K562 (cell line): Measurements from ENCODE around the gene IGFALS. TPM values are rescaled to one million over a fixed set of nuclear protein-coding genes. Genes with fewer than 3 reads are reported as not detected.

Experiments used
- ARNT ChIP-seq, 2 experiments: fragments of 450-650 bp; IDR thresholded peaks; 2 replicates each; pipeline ENCODE4 v1.6.1; 2016; ENCODE audit warnings: mild to moderate bottlenecking in 1 of 2
- E2F3 ChIP-seq: fragments of 250-450 bp; sonication (Bioruptor Pico); IDR thresholded peaks from 2 replicates; pipeline ENCODE4 v1.4.0; 2020; ENCODE audit warnings: mild to moderate bottlenecking
- FOXJ3 ChIP-seq: sonication (generic); formaldehyde crosslinking; IDR thresholded peaks from 2 replicates; pipeline ENCODE4 v1.4.0; 2020; ENCODE audit warnings: mild to moderate bottlenecking, missing genetic modification reagents
- FOXK1 ChIP-seq: sonication (generic); formaldehyde crosslinking; IDR thresholded peaks from 2 replicates; pipeline ENCODE4 v1.8.0; 2022; ENCODE audit warnings: missing genetic modification reagents, mild to moderate bottlenecking, borderline replicate concordance
- HDGF ChIP-seq: fragments of 450-650 bp; IDR thresholded peaks from 2 replicates; pipeline ENCODE4 v1.6.1; 2016
- HNRNPL ChIP-seq: fragments of 200-400 bp; formaldehyde crosslinking; IDR thresholded peaks from 2 replicates; pipeline ENCODE4 v1.6.1; 2017; ENCODE audit warnings: low read depth, mild to moderate bottlenecking, low read length
- MAZ ChIP-seq, 2 experiments: fragments of 450-650 bp in 1 of 2; sonication (generic) in 1 of 2; formaldehyde crosslinking; IDR thresholded peaks in 1 of 2; conservative IDR thresholded peaks in 1 of 2; 2 replicates each; pipeline versions ENCODE4 v1.4.0 to v1.5.0; 2020; ENCODE audit warnings: mild to moderate bottlenecking in 1 of 2, missing genetic modification reagents in 1 of 2
- MCM7 ChIP-seq, 2 experiments: fragments of 450-650 bp; IDR thresholded peaks; 2 replicates each; pipeline ENCODE4 v1.6.1; 2016 to 2018
- NRF1 ChIP-seq, 2 experiments: fragments of 450-650 bp; IDR thresholded peaks in 1 of 2; conservative IDR thresholded peaks in 1 of 2; 2 replicates each; pipeline ENCODE4 v1.6.1; 2014; ENCODE audit warnings: mild to moderate bottlenecking in 2 of 2
- PHF8 ChIP-seq: fragments of 200-600 bp; sonication (generic); IDR thresholded peaks from 2 replicates; pipeline ENCODE4 v1.6.1; 2012; ENCODE audit warnings: mixed run types, mild to moderate bottlenecking, inconsistent platforms, low read length, moderate library complexity, borderline replicate concordance
- PPARD ChIP-seq: fragments of 250-450 bp; sonication (Bioruptor Pico); IDR thresholded peaks from 2 replicates; pipeline ENCODE4 v1.8.0; 2022; ENCODE audit warnings: inconsistent platforms, mild to moderate bottlenecking, moderate library complexity
- RBM34 ChIP-seq: fragments of 200-400 bp; formaldehyde crosslinking; IDR thresholded peaks from 2 replicates; pipeline ENCODE4 v1.6.1; 2018; ENCODE audit warnings: low read length, borderline replicate concordance; ENCODE audit not compliant: insufficient read depth
- SAP30 ChIP-seq: fragments of 200-600 bp; sonication (generic); IDR thresholded peaks from 2 replicates; pipeline ENCODE4 v1.6.1; 2012; ENCODE audit warnings: borderline replicate concordance, low read depth, mild to moderate bottlenecking, moderate library complexity, low read length, control low read depth, inconsistent platforms; ENCODE audit not compliant: insufficient read depth, poor library complexity, severe bottlenecking
- SMARCA4 ChIP-seq: fragments of 450-650 bp; IDR thresholded peaks from 2 replicates; pipeline ENCODE4 v1.6.1; 2016
- SMARCB1 ChIP-seq: IDR thresholded peaks from 2 replicates; pipeline ENCODE4 v1.6.1; 2011; ENCODE audit warnings: improper control_type of control experiment, low read depth; ENCODE audit not compliant: insufficient read length
- SP1 ChIP-seq: sonication (generic); formaldehyde crosslinking; IDR thresholded peaks from 2 replicates; pipeline ENCODE4 v1.8.1; 2022; ENCODE audit warnings: mild to moderate bottlenecking, missing genetic modification reagents
- TRIM28 ChIP-seq: fragments of 450-650 bp; IDR thresholded peaks from 2 replicates; pipeline ENCODE4 v1.6.1; 2017
- ZKSCAN1 ChIP-seq: fragments of 150-350 bp; IDR thresholded peaks from 2 replicates; pipeline ENCODE4 v1.6.1; 2016; ENCODE audit warnings: low read depth, low read length
- ZNF436 ChIP-seq: fragments of 250-450, 450-650 bp; sonication (Bioruptor Pico); formaldehyde crosslinking; IDR thresholded peaks from 2 replicates; pipeline ENCODE4 v1.7.0; 2020; ENCODE audit warnings: mild to moderate bottlenecking
- ZNF707 ChIP-seq: fragments of 250-450 bp; sonication (Bioruptor Pico); conservative IDR thresholded peaks from 2 replicates; pipeline ENCODE4 v1.8.0; 2022; ENCODE audit warnings: inconsistent platforms, mild to moderate bottlenecking, moderate library complexity
- ZNF79 ChIP-seq: fragments of 250-450 bp; sonication (Bioruptor Pico); IDR thresholded peaks from 2 replicates; pipeline ENCODE4 v1.4.0; 2020; ENCODE audit warnings: low read depth, mild to moderate bottlenecking, moderate library complexity
- polyA plus RNA-seq, 8 experiments: library from polyadenylated mRNA; depleted of rRNA in 4 of 8; stranded (reverse) in 5 of 8; unstranded in 3 of 8; fragments of >200 nt; fragmentation: Nextera tagmentation in 2 of 8; fragmentation: Illumina TruSeq in 1 of 8; extraction: Ambion mirVana in 2 of 8; extraction: Trizol in 1 of 8; gene quantifications; 2 replicates each; pipeline versions ENCODE4 v1.2.1 to v1.2.3, GENCODE V29; 2011 to 2014; ENCODE audit warnings: inconsistent platforms in 1 of 8, missing spikeins in 1 of 8
- total RNA-seq, 7 experiments: library from RNA; depleted of rRNA in 6 of 7; stranded (reverse); fragments of >200 nt in 6 of 7; fragmentation: Illumina TruSeq in 2 of 7; extraction: Trizol in 2 of 7; gene quantifications; 2 replicates each; pipeline versions ENCODE4 v1.2.1 to v1.2.3, GENCODE V29; 2011 to 2021; ENCODE audit warnings: low replicate concordance in 1 of 7
- TF ChIP-seq, protein P1 (sequence below): sonication (generic); formaldehyde crosslinking; IDR thresholded peaks from 2 replicates; pipeline ENCODE4 v1.8.0; 2023; ENCODE audit warnings: mild to moderate bottlenecking, missing genetic modification reagents
- TF ChIP-seq, protein P2 (sequence below): fragments of 450-650 bp; formaldehyde crosslinking; IDR thresholded peaks from 2 replicates; pipeline ENCODE4 v1.4.0; 2020; ENCODE audit warnings: mild to moderate bottlenecking, mixed read lengths
- TF ChIP-seq, protein P3 (sequence below): sonication (generic); formaldehyde crosslinking; IDR thresholded peaks from 2 replicates; pipeline ENCODE4 v1.5.0; 2020; ENCODE audit warnings: missing genetic modification reagents
- TF ChIP-seq, protein P4 (sequence below): sonication (generic); formaldehyde crosslinking; IDR thresholded peaks from 2 replicates; pipeline ENCODE4 v1.8.1; 2022; ENCODE audit warnings: missing genetic modification reagents

The IGFALS gene
- total and polyA plus RNA-seq, 9 of the 15 experiments (the other 6 are each of a cell fraction or from before 2014, with no cell fraction given) = not detected

DNA sequence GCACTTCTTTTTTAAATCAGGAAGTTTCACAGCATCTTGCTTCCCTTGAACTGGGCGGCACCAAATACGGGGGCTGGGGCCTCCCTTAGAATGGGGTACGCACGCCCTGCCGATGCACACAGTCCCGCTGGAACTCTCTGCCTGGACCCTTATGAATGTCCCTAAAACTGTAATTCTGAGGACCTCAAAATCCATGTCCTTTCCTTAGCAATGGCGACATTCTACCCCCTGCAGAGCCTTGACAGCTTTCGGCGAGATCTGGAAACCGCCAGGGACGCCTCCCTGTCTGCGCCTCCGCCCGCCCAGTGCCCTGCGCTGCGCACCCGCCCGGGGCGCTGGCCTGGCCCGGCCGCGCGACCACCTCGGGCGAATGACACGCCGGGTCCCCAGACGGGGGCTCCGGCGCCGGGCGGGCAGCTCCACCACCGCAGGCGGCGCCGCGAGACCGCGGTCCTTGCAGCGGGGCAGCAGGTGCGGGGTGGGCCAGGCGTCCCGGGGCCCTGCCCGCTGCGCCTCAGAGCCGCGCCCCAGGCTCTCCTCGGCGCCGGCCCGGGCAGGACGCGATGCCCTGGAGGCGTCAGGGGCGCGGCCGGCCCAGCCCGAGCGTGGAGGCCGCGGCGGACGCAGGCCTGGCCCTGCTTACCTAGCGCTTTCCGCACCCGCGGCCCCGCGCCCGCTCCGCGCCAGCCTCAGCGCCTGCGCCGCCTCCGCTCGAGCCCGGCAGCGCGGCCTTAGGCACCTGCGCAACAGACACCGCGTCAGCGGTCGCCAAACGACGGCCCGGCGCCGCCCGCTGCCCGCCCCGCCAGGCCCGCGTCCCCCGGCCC, 32.6 kb upstream of the IGFALS start (continued):
- TF ChIP-seq, protein P1, sequence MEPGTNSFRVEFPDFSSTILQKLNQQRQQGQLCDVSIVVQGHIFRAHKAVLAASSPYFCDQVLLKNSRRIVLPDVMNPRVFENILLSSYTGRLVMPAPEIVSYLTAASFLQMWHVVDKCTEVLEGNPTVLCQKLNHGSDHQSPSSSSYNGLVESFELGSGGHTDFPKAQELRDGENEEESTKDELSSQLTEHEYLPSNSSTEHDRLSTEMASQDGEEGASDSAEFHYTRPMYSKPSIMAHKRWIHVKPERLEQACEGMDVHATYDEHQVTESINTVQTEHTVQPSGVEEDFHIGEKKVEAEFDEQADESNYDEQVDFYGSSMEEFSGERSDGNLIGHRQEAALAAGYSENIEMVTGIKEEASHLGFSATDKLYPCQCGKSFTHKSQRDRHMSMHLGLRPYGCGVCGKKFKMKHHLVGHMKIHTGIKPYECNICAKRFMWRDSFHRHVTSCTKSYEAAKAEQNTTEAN (CRISPR knock-in tag) = no peak
- TF ChIP-seq, protein P2, sequence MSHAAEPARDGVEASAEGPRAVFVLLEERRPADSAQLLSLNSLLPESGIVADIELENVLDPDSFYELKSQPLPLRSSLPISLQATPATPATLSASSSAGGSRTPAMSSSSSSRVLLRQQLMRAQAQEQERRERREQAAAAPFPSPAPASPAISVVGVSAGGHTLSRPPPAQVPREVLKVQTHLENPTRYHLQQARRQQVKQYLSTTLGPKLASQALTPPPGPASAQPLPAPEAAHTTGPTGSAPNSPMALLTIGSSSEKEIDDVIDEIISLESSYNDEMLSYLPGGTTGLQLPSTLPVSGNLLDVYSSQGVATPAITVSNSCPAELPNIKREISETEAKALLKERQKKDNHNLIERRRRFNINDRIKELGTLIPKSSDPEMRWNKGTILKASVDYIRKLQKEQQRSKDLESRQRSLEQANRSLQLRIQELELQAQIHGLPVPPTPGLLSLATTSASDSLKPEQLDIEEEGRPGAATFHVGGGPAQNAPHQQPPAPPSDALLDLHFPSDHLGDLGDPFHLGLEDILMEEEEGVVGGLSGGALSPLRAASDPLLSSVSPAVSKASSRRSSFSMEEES (CRISPR knock-in tag) = no peak
- TF ChIP-seq NRF1 (conservative IDR thresholded peaks at IDR 0.05 in 1 of 2, IDR thresholded peaks at IDR 0.05 in 1 of 2) = peak in 1 of 2 experiments; percentile 61; a peak in 3 of 4 replicates
- TF ChIP-seq TRIM28 = no peak
- no peak for TF ChIP-seq PPARD
- 0 out of 2 replicates have a peak, but pooled peaks have one; percentile 40 for TF ChIP-seq PHF8
- TF ChIP-seq, protein P3, sequence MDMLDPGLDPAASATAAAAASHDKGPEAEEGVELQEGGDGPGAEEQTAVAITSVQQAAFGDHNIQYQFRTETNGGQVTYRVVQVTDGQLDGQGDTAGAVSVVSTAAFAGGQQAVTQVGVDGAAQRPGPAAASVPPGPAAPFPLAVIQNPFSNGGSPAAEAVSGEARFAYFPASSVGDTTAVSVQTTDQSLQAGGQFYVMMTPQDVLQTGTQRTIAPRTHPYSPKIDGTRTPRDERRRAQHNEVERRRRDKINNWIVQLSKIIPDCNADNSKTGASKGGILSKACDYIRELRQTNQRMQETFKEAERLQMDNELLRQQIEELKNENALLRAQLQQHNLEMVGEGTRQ (CRISPR knock-in tag) = no peak
- no peak for TF ChIP-seq SMARCA4
- TF ChIP-seq ZNF707 (CRISPR knock-in tag) = no peak
- TF ChIP-seq HNRNPL = 0 out of 2 replicates have a peak, but pooled peaks have one; percentile 1
- peak; percentile 53 for TF ChIP-seq SAP30
- no peak for TF ChIP-seq FOXJ3
- no peak for TF ChIP-seq SMARCB1
- no peak for TF ChIP-seq ZNF79 (CRISPR knock-in tag)
- TF ChIP-seq MCM7 (IDR thresholded peaks at IDR 0.05) = no peak
- TF ChIP-seq E2F3 (CRISPR knock-in tag) = no peak
- TF ChIP-seq ARNT (IDR thresholded peaks at IDR 0.05) = no peak
- TF ChIP-seq ZKSCAN1 = no peak
- no peak for TF ChIP-seq HDGF
- TF ChIP-seq RBM34 = no peak
- 0 out of 4 replicates have a peak, but pooled peaks of 1 of the 2 experiments have one; percentile 30 for TF ChIP-seq MAZ (CRISPR knock-in tag; conservative IDR thresholded peaks at IDR 0.05 in 1 of 2, IDR thresholded peaks at IDR 0.05 in 1 of 2)
- TF ChIP-seq SP1 (CRISPR knock-in tag) = no peak
- TF ChIP-seq ZNF436 (CRISPR knock-in tag) = no peak
- TF ChIP-seq, protein P4, sequence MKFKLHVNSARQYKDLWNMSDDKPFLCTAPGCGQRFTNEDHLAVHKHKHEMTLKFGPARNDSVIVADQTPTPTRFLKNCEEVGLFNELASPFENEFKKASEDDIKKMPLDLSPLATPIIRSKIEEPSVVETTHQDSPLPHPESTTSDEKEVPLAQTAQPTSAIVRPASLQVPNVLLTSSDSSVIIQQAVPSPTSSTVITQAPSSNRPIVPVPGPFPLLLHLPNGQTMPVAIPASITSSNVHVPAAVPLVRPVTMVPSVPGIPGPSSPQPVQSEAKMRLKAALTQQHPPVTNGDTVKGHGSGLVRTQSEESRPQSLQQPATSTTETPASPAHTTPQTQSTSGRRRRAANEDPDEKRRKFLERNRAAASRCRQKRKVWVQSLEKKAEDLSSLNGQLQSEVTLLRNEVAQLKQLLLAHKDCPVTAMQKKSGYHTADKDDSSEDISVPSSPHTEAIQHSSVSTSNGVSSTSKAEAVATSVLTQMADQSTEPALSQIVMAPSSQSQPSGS (CRISPR knock-in tag) = no peak
- no peak for TF ChIP-seq FOXK1 (CRISPR knock-in tag)
